Stimulated activated CD8-positive, alpha-beta memory T cell treated with anti-CD3 and anti-CD28 coated beads, Interleukin-2, amount 100 ng/mL, for 1 hour (primary cell): Measurements from ENCODE around the gene TNFRSF9.

ENCODE experiments used
- DNase-seq, 2 donors: peaks; one replicate each; pipeline ENCODE4 v3.0.0-alpha.2; 2020; ENCODE audit warnings: low read depth in 2 of 2

Gene TNFRSF9

DNA sequence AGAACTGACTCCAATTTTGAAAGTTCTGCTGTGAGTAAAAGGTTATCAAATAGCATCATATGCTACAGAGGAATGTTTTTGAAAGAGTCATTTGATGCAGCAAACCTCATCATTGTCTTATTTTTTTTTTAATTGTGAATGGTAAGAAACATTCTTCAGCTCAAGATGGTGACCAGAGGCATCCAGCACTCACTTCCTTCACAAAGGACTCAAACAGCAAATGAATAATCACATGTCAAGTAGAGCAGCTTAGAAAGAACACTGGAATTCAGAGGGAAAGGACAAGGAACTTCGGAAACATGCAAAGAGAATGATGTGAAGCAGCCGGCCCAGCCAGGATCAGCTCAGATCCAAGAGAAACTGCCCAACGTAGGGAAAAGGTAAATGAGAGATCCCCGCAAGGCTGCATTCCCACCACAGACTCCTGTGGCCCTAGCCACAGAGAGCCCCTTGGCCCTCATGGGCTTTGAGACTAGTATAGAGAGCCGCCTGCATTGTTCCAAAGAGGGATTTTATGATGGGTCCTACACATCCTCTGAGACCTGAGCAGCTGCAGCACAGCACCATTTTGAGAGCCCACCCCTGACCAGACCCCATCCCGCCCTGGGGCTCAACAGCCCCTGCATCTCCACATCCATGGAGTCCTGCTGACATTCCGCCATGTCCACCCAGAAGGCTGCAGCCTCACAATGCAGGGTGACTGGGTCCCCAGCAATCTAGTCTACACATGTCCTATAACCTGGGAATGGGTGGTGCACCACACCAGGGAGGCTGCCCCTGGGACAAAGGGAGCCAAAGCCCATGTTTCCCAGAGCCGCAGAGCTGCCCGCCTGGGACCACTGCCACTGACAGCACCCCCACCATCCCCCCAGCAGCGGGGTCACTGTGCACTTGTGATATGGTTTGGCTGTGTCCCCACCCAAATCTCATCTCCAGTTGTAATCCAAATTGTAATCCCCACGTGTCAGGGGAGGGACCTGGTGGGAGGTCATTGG, 66.5 kb downstream of the TNFRSF9 start:
- DNase-seq = no peak

DNA sequence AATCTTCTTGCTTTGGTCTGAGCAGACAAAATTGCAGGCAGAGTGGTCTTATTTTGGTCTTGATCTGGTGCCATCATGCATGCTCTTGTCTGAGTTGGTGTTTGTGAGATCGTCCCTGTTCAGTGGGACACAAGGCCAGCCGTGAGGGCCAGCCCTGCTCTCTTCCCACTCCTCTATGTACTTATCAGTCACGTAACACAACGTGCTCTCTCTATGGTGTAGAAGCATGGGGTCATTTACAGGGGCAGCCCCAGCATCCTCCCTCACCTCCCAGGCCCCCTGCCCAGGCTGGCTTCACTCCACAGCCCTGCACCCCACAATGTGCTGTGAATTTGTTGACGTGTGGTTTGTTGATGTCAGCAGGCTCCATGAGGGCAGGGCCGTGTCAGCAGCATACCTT, 69.5 kb downstream of the TNFRSF9 start:
- no peak for DNase-seq

DNA sequence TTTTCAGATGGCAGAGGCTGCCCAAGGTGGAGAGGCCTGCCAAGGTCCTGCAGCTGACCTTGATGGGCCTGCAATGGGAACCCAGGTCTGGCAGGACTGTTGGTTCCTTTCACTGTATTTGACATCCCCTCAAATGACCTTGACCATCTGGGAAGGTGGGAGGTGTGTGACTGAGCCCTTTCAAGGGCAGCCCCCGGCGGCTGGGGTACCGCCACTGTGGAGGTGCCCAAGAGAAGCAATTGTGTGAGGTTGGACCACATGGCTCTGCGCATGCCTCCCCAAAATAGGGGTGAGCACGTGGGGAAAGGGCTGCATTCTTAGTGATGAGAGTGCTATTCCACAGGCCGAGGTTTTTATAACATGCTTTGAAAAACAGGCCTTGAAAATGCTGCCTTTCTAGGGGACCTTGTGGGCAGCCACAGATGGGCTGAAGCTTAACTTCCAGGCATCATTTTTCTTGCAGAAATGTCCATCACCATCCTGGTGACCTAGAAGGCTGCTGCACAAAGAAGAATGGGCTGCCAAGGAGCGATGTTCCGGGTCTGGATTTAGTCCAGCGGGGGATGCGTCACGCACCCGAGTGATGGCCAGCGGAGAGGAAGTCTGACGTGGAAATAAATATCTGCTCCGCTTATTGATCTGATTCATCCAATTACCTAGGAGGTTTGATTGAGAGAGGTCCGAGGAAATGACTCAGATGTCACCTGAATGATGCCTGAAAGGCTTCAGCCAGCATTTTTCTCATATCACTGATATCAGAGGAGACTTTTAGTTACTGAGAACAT, 71.3 kb downstream of the TNFRSF9 start:
- no peak for DNase-seq

DNA sequence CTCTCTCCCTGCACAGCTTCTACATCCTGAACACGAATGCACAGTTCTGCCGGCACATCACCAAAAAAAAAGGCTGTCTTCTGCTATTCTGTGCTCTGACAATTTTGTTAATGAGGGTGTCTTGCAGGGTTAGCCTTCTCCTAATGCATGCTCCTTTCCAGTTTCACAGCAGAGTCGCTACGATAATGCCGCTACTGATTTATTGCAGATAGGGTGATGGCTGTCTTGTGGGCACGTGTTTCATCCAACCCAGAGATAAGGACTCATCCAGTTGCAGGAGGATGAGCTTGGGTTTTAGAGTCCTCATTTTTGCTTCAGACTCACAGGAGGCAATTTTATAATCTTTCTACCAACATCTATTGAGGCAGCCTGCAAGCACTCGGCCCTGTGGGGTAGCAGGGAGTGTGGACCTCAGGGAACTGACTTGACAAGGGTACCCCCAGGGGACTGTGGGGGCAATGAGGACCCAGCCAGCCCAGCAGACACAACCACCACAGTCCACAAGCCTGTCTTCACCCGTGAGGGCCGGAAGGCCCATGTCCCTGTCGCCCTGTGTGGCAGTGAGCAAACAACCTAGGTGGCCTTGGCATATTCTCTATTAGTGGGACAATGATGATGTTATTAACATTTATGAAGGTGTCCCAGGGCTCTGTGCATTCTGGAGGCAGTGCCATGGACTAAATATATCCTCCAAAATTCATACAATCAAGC, 72.4 kb downstream of the TNFRSF9 start:
- DNase-seq = no peak

- no peak for DNase-seq
These were observed 74.7 kb downstream of the TNFRSF9 start for GRCh38 chr1:7865978-7866377.
